Sciatic nerve (tissue), 2 donors: ENCODE results near the gene SC5D. TPM values are rescaled to one million over a fixed set of nuclear protein-coding genes. Genes with fewer than 3 reads are reported as not detected.
A peak's percentile ranks its signal among the peaks of the same experiment; 100 is the strongest.

Experiments
- ATAC-seq: fragments of 200-7000 bp; cut with Tn5 transposase; one replicate; pipeline ENCODE4 v1.9.1; 2020; ENCODE audit warnings: mild to moderate bottlenecking, moderate library complexity
- DNase-seq: peaks from one replicate; pipeline ENCODE4 v3.0.0-alpha.2; 2020; ENCODE audit warnings: low spot score
- intact Hi-C: fragments of 100-400 bp; cut with DNase I; formaldehyde crosslinking; loops from one replicate; pipeline ENCODE4 v1.14.2; 2022
- total RNA-seq: library from RNA; stranded (reverse); fragmentation: NEBNext Ultra II Directional; extraction: Animal tissue kit (Norgen Biotek cat#: 25700); gene quantifications from one replicate; pipeline ENCODE4 v1.2.1, GENCODE V29; 2021
- donor health status: DM: no; HTN: no; CAD: no.
- donor health status: DM: no; HTN: no; CAD: no.

The SC5D gene
- total RNA-seq, 1 donor from 2014 or later = 60.0 TPM

DNA sequence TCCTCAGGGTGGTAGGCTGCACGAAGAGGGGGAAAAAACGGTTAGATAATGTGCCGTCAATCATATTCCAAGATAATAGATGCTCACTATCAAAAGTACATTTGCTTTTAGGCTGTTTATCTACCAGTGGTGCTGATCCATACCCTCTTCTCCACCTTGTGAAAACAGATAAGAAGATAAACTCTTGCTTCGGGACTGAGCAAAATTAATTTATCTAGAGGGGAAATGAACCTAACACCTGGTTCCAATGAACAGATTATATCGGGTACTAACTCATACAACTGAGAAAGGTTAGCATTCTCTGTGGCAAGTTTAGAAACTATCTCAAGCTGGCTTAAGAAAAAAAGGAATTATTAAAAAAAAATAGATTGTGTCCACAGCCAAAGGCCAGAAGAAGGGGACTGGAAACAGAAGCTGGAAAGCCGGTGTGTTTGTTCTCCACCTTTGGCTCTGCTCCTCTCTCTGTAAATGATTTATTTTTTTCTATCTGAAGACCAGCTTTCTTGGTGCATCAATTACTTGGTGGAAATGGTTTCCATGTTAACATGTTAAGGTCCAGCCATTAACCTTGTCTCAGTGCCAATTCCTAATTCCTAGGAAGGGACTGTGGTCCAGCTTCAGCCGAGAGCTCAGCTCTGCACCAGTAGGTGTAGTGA lies 55.8 kb downstream of the SC5D start:
- intact Hi-C loops = no loop called here
- no peak for DNase-seq
- ATAC-seq = no peak

DNA sequence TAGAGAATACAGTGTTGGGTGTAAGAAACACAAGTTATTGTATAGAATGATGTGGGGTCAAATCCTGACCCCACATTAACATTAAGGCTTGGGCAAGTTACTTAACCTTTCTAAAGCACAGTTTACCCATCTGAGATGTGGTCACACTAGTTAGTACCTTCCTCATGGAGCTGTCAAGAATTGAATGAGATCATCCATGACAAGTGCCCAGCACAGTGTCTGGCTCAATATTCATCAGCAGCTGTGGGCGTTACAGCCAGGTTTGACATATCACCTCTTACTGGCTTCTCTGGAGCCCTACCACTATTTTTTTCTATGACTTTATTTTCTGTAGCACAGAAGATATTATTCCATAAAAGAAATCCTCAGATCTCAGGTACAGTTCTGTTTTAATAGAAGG lies 57.2 kb downstream of the SC5D start:
- ATAC-seq (no peak), DNase-seq (no peak)
- intact Hi-C loops = no loop called here

DNA sequence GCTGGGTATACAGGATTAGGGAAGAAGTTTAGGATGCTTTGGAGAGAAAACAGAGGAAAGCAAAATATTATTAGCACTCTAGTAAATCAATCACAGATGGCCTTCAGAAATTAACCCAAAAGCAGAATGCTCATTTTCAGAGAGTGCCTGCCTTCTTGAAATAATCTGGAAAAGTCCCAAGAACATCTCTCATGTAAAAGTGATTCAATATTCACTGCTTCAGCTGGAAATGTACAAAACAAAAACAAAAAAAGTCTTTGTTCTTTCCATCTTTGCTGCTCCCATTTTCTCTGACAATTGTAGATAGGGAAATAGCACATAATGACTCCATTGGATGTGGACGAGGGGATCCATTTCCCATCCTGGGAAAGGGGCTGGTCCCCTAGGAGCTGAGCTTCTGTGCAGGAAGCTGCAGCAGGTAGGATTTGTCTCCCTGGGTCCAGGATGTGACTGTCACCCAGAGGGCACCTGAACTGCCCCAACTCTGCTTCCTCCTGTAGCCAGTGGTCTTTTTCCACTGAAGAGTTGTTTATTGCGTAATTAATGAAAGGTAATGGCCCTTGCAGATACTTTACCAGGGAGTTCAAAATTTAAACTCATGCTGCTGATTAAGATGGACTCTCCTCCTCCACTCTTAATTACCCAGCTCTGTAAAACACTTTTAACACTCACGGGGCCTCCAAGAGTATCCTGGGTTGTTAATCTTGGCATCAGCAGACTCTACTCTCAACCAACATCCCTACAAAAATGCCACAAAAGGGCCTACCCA lies 57.9 kb downstream of the SC5D start:
- no peak for ATAC-seq
- intact Hi-C loops = no loop called here
- DNase-seq = no peak

DNA sequence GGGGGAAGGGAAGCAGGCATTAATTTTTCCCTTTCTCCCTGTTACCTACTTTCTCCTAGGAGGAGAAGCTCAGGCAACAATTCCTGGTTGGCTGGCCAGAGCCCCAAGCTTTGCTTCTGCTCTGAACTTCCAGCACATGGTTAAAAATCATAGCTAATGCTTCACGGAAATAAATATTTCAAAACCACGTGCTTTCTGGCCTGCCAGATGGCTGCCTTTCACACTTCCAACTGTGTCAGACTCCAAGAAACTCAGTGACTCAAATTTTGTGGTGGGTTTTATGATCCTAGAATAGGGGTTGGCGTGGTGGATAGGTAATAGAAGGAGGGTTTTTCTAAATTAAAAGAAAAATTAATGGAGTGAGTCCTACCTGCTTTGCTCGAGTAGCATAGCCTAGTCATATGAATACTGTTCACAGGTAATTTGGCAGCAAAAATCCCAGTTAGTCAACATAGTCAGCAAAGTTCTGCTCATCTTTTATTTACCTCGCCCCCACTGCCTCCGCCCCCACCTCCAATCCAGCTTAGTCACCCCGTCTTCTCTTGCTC lies 58.6 kb downstream of the SC5D start:
- peak; percentile 48 for ATAC-seq
- intact Hi-C loops = no loop called here
- DNase-seq = no peak

DNA sequence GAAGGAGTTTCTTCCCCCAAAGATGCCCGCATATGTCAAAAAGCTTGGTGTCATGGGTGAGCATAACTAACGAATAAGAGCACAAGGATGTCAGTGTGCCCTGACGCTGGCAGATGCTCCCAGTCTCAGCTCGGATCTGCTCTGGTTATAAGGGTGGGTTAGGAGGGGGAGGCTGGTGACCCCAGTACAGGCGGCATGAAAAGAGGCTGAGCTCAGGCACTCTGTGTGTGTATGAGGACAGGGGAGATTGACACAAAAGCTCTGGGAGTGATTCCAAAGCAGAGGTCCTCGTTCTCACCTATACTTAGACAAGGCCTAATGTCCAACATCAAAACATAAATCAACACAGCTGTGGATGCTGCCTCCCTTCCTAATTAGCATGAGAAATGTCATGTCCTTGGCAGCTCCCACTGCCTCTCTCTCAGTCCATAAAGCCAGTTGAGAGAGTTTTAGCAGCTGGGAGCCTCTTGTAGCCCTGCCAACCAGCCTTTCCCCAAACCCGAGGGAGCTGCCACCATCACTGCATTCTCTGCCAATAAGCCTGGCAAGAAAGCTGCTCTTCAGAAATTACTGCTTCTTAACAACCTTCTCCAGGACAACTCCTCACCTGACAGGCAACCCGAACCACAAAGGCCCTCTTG lies 59.8 kb downstream of the SC5D start:
- no peak for ATAC-seq

DNA sequence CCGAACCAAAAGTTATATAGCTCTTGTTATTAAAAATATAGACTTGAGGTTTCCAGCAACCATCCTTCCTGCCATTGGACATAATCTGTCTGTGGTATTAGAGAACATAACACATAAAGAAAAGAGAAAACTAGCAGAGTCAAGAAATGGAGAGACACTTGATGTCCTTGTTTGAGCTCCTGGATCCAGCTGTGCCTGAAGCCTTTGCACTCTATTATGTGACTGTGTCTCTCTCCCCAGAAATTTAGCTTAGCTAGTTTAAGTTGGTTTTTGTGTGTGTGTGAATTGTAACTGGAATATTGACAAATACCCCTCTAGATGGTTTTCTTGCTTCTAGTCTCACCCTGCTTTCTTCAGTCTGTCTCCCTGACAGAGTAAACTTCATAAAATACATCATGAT lies 61.6 kb downstream of the SC5D start:
- no peak for ATAC-seq
- no peak for DNase-seq
- intact Hi-C loops = no loop called here

More for the DNA sequence above, 59.8 kb downstream of the SC5D start:
- no peak for DNase-seq
- intact Hi-C loops = no loop called here

DNA sequence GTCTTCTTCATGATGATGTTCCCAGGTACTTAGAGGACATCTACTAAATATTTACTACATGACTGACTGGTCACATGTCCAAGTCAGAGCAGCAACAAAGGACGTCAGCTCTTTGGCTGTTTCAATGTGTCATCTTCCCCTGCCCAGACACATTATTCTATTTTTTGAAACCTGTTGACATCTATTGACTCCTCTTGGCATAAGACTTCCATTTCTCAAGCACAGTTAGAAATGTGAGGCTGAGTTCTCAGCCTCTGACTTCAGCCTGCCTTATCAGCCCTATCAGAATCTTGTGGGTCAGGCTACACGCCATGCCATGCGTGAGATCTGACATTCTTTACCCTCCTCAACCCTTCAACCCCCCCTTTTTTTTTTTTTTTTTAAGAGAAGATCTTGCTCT lies 63.8 kb downstream of the SC5D start:
- ATAC-seq = no peak
- intact Hi-C loops = no loop called here

More for the DNA sequence above, 63.8 kb downstream of the SC5D start:
- DNase-seq = no peak

Other genes with a start within 250 kb of the SC5D start
- 0.76 TPM for gene TECTA, start 191.5 kb upstream of the SC5D start, total RNA-seq
- 45.1 TPM for gene SORL1, start 159.5 kb downstream of the SC5D start, total RNA-seq